ENCODE results near the gene CLASP1. TPM values are rescaled to one million over a fixed set of nuclear protein-coding genes. Genes with fewer than 3 reads are reported as not detected.

Gene CLASP1
- total RNA-seq, 1 experiment from 2014 or later: 45.9 TPM

GRCh38 chr2:121390082-121390692 lies 259.1 kb downstream of the CLASP1 start:
- Histone ChIP-seq H3K9ac (ENCODE audit: extremely low read depth, insufficient read length, low read length) (no peak overlapping the region), H2BK20ac (ENCODE audit: low read depth, low read length, poor library complexity, severe bottlenecking) (no peak overlapping the region), H3T11ph (ENCODE audit: low read length) (no peak overlapping the region), H3K79me2 (ENCODE audit: insufficient read depth, low read length) (no peaks in the 10 kb centered on the region), H4K5ac (ENCODE audit: insufficient read length, low read depth, low read length) (no peak overlapping the region), H4K8ac (replicated peaks; ENCODE audit: insufficient read length, low read depth, low read length) (no peak overlapping the region), H3K79me1 (ENCODE audit: insufficient read depth, low read depth, low read length, poor library complexity, severe bottlenecking) (no peaks in the 10 kb centered on the region), H2BK15ac (ENCODE audit: low read depth, low read length) (no peak overlapping the region), H2BK12ac (ENCODE audit: insufficient read length, low read depth, low read length) (no peak overlapping the region), H3K18ac (ENCODE audit: insufficient read length, low read depth, low read length) (no peak overlapping the region), H3K27me3 (ENCODE audit: insufficient read depth, low read length) (no peaks in the 10 kb centered on the region), H3K27ac (ENCODE audit: insufficient read length, low read depth, low read length) (no peak overlapping the region), H4K20me1 (ENCODE audit: control insufficient read depth, insufficient read depth, insufficient read length) (no peaks in the 10 kb centered on the region), H2AFZ (ENCODE audit: low read length) (no peak overlapping the region), H3K9me3 (ENCODE audit: control insufficient read depth, low read depth, low read length) (no peaks in the 10 kb centered on the region), H3K56ac (ENCODE audit: insufficient read length, low read depth, low read length) (no peak overlapping the region), H3K4me1 (ENCODE audit: insufficient read depth, low read length) (no peaks in the 10 kb centered on the region), H3K14ac (ENCODE audit: insufficient read depth, low read length) (no peak overlapping the region), H3K23ac (ENCODE audit: insufficient read length, low read depth, low read length) (no peak overlapping the region), H3K23me2 (ENCODE audit: insufficient read length, low read depth, low read length, poor library complexity, severe bottlenecking) (no peaks in the 10 kb centered on the region), H2AK5ac (ENCODE audit: insufficient read length, low read length) (no peak overlapping the region), H4K91ac (ENCODE audit: insufficient read length, low read depth, low read length) (no peak overlapping the region), H2BK5ac (ENCODE audit: insufficient read length, low read length) (no peak overlapping the region), H2BK120ac (ENCODE audit: low read depth, low read length, poor library complexity, severe bottlenecking) (no peak overlapping the region), H3K4ac (ENCODE audit: low read depth, low read length) (no peak overlapping the region), H3K4me2 (ENCODE audit: insufficient read depth, insufficient read length, low read length) (no peak overlapping the region)
- Mint-ChIP-seq H3K4me1 (no peaks in the 10 kb centered on the region), H3K27ac (no peak overlapping the region), H3K9me3 (no peaks in the 10 kb centered on the region), H3K36me3 (ENCODE audit: insufficient read depth in 1 of 3, low read depth in 3 of 3) (peaks cover 5 to 32% (median 16%) of the 10 kb centered on the region in 3 experiments; a peak in 6 of 7 replicates), H3K4me3 (no peak overlapping the region), H3K27me3 (ENCODE audit: low read depth) (no peaks in the 10 kb centered on the region)
- no peak for DNase-seq
- no peak for TF ChIP-seq CTCF (conservative IDR thresholded peaks at IDR 0.05)
- no CpG with 5 or more reads among the region's 5 CpGs for WGBS (ENCODE audit: extremely low coverage, insufficient read length, low lambda C conversion rate)

Data from H9 (cell line).